Measurements from ENCODE around the gene TEKT3.

TEKT3 gene

DNA sequence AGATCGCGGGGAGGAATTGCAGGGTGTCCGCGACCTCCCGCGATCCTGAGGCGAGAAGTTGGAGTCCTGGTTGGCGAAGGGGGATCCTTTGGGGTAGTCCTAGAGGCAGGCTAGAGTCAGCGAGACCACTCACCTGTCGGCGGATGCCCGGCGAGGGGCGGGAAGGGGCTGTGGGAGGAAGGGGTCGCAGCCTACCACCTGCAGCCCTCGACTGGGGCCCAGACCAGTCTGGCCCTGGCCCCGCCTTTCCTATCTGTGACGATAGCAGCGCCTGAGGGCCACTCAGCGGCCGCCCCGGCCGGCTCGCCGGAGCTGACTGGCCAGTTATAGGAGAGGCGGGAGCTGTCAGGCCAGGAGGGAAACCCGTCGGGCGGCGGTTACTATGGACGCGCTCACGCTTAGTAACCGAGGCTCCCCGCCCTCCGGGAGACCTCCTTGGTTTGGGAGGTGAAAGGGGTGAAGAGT is at the start of gene TEKT3:
Gene TEKT3 (minus strand): TSS at position 213 of the 465 bp plus-strand sequence. CDS start 10,012 bp downstream, outside the sequence.
- DNase-seq (ENCODE audit: low spot score), result peak; percentile 98

DNA sequence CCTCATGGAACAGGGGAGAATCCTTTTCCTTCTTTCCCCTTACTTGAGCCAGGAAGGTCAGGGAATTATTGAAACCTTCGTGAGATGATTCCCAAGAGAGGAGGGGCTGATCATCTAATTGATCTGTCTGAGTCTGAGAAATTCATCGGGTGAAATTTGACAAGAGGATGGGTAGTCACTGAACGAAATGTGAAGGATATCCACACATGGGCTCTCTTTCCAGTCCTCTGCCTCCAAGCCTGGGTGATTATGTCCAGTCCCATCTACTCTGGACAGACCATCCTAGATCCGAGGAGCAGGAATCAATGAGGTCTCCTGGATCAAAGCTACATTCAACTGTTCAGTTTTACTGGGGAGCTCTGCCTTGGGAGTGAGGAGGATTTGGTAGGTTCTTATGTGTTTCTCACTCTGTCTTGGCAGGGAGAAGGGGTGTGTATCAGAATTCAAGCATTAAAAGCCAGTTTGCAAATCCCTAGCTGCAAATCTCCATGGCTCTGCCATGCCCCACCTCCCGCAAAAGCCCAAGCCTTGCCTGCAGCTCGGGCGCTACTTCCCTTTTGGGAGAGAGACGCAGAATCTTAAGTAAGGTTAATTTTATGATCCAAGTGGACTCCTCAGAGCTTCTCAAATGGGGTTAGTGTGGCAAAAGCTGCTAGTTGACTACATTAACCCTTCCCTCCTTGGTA is 47.1 kb upstream of the TEKT3 start:
- peak; percentile 36 for DNase-seq (ENCODE audit: low spot score)

DNA sequence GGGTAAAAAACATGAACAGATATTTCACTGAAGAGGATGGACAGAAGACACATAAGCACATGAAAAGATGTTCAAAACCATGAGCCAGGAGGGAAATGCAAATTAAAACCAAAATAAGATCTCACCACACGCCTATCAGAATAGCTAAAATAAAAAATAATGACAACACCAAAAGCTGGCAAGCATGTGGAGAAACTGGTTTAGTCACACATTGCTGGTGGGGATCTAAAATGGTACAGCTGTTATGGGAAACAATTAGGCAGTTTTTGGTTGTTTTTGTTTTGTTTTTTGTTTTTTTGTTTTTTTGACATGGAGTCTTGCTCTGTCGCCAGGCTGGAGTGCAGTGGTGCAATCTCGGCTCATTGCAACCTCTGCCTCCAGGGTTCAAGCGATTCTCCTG is 44.7 kb upstream of the TEKT3 start:
- DNase-seq (ENCODE audit: low spot score), result no peak

DNA sequence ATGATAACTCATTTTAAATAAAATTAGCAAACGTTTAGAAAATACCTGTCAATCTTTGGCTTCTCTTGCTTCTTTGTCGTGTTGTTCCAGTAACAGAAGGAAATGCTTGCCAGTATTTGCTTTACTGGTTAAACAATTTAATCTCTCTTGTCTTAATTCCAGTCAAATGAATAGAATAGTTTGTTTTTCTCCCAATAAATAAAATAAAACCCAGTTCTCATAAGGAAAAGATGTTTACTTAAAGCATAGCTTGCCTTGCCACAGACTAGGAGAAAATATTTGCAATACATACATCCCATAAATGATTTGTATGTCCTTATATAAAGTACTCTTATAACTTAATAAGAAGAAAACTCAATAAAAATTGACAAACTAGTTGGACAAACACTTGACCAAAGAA is 43.9 kb upstream of the TEKT3 start:
- DNase-seq (ENCODE audit: low spot score), result no peak

DNA sequence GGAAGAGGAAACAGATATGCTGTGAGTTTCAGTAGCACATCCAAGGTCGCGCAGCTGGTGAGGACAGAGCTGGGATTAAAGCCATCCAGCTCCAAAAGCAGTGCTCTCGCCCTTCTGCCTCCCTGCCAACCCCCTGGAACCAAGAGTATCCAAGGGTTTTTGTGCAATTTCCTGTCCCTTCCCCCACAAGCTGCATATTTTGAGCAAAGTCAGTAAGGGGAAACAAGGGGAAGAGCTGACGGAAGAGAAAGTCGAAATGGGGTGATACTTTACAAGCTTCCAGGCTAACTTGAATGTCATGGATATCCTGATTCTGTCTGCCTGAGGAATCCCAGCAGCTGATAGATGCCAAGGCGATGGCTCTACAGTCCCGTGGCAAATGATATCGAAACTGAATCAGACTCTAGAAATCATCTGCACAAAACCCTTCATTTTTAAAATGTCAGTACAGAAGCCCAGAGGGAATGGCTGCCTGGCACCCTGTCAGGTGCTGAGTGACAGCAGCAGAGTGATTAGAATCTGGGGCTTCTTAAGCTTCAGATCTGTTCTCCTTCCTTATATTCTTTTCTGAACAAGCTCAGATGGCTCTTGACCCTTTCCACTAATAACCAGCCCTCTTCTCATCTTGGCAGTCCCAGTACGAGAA is 42.9 kb upstream of the TEKT3 start:
- DNase-seq (ENCODE audit: low spot score), result no peak

DNA sequence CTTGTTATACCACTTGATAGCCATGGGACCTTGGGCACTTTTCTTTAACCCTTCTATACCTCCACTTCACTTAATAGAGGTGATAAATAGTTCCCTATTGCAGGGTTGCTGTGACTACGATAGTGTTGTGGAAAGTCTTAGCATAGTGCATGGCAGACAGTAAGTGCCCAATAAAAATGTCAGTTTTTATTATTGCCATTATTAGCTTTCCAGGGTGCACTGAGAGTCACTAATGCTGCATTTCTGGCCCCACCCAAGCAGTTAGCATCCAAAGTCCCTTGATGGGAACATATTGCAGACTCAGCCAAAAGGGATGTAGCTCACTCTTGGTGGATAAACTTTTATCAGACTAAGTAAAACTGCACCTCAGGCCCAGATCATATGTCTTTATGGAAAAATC is 41.5 kb upstream of the TEKT3 start:
- DNase-seq (ENCODE audit: low spot score), result no peak

DNA sequence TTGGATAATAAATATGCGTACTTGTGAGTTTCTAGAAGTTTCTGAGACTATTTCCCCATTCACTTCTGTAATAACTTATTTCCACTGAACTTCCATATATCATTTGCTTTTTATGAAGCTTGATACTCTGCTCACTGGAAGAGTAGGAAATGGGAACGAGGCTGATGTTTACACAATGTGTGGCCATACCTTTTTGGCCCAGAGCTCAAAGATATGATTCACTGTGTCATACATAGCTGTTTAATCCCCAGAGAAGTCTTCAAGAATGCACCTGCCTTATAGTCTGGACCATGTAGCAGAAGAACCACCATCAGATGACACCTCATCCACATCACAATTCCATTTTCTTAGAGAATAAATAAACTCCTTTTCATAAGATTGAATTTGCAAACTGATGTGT is 40.3 kb upstream of the TEKT3 start:
- DNase-seq (ENCODE audit: low spot score), result no peak

DNA sequence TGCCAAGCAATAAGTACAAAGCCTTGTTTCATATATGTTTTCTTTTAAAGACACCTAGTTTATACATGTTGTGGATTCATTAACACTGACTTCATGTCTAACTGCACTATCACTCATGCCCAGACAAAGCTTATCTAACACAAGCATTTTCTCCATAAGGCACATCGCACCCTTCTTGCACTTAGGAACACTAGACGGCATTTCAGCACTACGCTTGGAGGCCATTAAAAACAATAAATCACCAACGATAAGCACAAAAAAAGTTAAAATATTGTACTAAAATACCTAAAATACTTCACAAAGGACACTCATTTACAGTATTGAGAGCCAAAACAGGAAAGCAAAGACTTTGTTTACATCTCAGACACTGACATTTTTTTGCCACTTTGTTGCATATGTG is 39.0 kb upstream of the TEKT3 start:
- no peak for DNase-seq (ENCODE audit: low spot score)

DNA sequence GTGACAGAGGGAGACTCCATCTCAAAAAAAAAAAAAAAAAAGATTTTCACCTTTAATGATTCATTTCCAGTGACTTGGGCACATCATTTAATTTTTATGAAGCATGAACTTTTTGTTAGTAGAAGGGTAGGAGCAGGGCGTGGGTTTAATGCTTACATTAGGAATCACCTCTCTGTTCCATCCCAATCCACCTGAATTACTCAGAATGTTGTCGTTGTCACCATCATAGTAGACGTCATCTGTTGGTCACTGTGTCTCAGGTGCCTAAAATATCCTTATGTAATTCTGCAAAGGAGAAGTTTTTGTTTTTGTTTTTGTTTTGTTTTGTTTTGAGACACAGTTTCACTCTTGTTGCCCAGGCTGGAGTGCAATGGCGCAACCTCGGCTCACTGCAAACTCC is 38.3 kb upstream of the TEKT3 start:
- no peak for DNase-seq (ENCODE audit: low spot score)

DNA sequence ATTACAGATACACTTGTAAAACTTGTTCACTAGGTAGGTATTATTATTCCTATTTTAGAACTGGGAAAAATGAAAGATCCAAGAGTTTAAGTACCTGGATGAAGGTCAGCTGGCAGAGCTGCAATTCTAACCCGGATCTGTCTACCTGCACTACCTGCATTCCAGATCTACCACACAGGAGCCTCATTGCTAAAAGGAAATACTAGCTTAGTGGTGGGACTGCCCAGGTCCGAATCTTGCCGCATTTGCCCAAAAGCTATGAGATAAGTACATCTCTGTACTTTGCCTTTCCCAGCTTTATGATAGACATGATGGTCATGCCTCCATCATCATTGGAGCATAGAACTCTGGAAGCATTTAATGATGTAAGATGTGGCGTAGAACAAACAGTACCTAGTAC is 36.8 kb upstream of the TEKT3 start:
- DNase-seq (ENCODE audit: low spot score), result no peak

DNA sequence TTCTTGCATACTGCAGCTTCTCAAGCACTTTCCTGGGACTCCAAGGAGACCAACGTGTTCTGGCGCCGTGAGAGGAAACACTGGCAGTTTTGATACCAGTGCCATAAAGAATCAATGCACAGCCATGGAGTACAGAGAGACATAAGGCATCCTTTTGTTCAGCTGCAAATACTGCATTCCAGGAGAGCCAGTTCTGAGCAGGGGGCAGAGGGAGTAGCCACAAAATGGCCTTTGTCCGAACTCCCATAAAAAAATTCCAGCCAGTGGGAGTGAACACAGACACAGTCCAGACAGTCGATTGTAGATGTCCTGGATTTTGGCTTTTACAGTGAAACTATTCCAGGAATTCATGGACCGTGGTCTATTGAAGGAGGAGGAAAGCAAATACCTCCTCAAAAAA is 36.2 kb upstream of the TEKT3 start:
- no peak for DNase-seq (ENCODE audit: low spot score)

DNA sequence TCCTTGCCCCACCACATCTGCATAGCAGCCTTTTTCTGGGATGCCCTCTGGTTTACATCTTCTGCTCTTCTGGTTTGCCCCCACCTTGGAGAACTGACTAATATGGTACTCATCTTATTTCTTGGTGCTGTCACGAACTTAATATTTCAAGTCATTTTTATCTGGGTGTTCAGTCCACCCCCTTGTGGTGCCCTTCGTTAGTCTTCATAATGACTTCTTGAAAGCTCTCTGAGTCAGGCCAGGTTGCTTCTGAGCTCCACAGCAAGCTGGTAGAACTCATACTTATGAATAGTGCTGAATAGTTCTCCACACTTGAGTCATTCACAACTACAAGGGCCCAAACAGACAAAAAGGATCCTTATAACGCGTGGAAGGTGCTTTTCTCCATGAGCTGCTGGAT is 35.8 kb upstream of the TEKT3 start:
- no peak for DNase-seq (ENCODE audit: low spot score)

DNA sequence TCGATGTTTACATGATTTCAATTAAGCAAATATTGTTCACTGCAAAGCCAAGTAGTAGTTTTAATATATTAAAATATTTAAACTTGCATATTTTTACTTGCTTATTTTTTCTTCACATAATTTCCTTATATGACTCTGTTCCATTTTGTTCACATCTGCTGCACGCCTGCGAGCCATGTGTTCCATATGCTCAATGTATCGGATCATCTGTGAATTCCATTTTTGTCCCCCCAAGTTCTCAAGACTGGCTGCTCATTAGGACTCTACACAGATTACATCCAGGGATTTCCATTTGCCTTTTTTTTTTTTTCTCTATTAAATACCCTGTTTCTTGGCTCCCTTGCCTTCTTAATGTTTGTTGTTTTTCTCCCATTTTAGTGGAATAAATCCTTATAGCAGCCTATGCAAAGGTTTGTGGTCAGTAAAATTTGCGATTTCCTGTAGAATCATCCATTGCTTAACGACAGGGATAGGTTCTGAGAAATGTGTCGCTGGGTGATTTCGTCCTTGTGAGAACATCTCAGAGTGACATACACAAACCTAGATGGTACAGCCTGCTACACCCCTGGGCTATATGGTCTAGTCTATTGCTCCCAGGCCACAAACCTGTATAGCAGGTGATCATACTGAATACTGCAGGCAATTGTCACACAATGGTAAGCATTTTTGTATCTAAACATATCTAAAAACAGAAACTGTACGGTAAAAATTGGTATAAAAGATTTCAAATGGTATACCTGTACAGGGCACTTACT is 30.2 kb upstream of the TEKT3 start:
- no peak for DNase-seq (ENCODE audit: low spot score)

DNA sequence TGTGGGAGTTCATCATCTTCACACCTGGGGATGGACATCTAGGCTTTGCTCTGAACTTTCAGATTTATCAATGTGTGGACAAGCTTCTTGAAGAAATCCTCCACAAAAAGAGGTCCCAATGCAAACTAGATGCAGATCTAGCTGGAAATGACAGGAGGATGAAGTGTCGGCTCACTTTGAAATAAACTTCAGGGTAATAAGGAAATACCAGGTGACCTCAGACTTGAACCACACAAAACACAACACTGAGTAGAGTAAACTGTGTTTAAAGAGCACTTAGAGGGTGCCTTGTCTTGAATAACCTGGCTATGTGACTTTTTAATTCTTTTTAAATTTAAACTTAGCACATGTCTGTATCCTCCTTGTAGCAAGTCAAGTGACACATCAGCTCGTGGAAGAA is 27.2 kb upstream of the TEKT3 start:
- DNase-seq (ENCODE audit: low spot score), result no peak

DNA sequence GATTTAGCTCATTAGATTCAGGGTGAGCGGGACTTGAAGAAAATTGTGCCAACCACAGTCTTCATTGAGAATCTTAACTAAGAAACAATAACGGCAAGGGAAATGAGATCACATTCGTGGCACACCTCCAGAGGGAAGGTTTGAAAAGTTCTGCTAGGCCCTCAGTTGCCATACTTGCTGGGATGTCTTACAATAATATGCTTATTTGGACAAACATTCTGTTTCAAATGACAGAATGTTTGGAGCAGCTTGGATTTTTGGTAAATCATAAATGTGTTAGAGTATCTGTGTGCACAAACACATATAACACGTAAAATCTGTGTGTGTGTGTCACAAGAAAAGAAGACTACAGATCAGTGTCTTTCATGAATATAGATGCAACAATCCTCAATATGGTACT is 24.6 kb upstream of the TEKT3 start:
- DNase-seq (ENCODE audit: low spot score), result no peak

DNA sequence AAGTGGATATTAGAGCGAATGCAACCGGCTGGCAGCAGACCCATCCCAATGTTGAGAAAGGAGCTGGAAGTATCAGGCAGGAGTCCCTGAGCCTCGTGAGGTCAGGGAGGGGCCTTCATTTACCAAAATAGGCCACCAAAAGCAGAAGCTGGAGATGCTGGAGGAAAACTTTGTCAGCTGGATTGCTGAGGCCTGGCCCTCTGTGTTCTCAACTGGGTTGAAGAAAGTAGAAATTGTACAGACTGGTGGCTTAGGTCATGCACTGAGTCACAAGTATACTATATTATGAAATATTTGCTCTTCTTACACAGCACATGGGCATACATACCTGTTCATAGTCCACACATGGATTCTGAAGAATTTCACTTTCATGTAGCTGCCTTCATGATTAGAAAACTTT is 23.2 kb upstream of the TEKT3 start:
- no peak for DNase-seq (ENCODE audit: low spot score)

DNA sequence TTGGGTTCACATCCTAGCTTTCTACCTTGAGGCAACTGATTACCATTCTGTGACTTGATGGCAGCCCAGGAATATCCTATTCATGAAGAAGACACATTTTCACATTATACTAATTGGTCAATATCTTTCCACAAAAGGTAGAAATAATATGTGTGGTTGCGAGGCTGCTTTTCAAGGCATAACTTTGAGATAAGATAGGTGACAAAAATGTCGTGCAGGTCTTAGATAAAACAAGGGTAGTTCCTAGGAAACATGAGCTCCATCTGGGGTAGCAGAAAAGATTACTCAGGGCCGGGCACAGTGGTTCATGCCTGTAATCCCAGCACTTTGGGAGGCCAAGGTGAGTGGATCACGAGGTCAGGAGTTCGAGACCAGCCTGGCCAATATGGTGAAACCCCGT is 22.3 kb upstream of the TEKT3 start:
- DNase-seq (ENCODE audit: low spot score), result no peak

DNA sequence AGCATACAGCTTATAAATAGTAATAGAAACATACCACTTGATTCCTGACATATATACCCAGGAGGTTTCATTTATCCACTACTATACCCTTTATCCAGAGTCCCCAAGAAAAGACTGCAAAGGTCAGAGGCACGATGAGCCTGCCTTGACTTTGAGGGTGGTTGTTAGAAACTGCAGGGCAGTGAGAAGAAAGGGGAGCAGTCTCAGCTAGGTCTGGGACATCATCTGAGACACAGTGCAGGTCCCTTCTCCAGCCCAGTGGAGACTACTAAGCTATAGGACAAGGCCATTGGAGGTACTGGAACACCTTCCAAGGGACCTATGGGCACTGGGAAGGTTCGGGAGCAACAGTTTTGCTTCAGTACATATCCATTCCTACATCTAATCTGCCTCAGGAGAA is 20.2 kb upstream of the TEKT3 start:
- no peak for DNase-seq (ENCODE audit: low spot score)

DNA sequence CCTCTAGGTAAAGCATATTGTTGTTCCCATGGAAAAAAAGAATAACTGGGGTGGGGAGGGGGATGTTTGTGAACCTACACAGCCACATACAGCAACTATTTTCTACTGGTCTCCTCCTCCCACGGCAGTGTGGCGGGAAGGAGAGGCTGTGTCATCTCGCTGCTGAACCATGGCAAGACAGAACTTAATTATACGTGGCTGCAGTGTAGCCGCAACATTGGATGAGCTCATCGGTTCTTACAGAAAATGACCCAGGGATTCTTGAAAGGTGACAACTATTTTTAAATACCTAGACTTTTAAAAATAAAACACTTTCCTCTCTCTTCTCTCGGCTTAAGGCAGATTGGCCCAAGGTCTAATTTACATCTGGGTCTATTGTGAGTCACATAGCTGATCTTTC is 19.8 kb upstream of the TEKT3 start:
- no peak for DNase-seq (ENCODE audit: low spot score)

DNA sequence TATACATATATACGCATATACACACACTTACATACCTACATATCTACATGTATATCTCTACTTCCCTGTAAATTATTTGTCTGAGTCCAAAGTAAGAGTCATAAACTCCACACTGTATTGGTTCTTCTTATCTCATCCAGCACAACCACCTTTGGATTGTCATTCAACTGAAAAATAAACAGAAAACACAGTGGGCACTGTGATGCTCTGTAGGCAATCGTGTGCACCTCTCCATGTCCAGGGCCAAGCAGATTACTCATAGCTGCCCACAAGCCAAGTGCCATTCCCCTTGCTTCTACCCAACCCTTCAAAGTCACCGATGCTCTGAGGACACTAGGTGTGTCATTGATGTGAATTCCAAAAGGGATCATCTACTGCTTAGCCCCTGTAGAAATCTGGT is 12.9 kb upstream of the TEKT3 start:
- DNase-seq (ENCODE audit: low spot score), result no peak

DNA sequence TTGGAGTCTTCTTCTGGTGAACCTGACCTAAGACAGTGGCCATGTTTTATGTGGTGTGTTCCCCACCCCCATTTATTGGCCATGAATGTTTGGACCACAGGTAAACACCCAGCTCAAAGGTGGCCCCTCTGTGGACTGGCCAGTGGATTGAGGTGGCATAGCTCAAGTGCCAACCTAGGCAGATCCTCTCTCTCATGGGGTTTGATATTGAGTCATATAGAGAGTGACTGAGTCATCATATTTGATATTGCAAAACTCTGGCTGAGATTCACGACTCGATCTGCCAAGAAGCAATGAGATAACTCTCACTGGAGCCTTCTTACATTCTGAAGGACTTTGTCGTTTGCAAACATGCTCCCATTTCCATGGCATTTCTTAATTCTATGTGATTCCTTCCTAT is 10.5 kb upstream of the TEKT3 start:
- DNase-seq (ENCODE audit: low spot score), result no peak

DNA sequence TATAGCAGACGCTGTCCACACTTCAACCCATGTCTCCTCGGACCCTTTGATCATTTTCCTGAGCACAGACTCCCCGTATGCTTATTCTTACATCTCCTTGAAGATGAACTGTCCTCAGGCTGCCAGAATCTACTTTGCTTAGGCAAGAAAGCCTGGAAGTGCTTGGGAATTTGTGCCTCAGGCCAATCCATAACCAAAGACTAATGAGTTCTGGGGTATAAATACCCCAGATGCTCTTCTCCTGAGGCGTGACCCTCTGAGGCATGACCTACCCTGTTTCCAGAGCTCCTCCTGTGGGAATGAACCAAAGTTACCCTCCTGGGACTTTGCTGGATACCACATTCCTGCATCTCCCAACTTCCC is 10.1 kb upstream of the TEKT3 start:
- no peak for DNase-seq (ENCODE audit: low spot score)

DNA sequence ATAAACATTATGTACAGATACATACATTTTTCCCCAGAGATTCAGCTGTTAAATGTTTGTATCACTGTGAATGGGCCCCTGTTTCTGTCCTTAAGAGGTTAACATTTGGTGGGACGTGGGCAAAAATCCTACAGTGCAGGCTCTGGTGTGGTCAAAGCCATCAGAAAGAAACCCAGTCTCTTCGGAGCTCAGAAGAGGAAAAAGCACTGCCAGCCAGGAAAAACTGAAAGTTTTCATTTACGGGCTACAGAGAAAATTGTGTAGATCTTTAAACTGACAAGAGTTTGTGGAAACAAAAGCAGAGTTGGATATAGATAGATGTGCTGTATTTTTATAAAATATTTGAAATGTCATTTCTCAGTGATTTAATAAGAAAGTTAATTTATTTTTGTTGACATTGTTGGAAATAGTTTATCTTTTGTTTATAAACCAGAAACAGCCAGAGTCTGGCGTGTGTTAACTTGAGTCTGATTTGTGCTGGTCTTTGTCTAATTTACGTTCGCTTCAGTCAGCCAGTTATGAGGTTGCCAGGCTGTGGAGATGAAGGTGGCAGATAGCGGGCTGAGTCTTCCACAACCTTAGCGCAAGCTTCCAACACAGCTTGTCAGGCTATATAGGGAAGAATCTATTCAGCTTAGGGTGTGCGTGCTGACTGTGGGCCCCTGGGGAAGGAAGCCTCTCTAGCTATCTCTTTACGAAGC is 9.5 kb upstream of the TEKT3 start:
- DNase-seq (ENCODE audit: low spot score), result no peak

Measured in ecto neural progenitor cell (in vitro differentiated cells).